ENCODE data around the gene MAPRE2. TPM values are rescaled to one million over a fixed set of nuclear protein-coding genes. Genes with fewer than 3 reads are reported as not detected.
A peak's percentile ranks its signal among the peaks of the same experiment; 100 is the strongest.

The MAPRE2 gene
- total RNA-seq, 1 experiment from 2014 or later = 29.4 TPM

DNA sequence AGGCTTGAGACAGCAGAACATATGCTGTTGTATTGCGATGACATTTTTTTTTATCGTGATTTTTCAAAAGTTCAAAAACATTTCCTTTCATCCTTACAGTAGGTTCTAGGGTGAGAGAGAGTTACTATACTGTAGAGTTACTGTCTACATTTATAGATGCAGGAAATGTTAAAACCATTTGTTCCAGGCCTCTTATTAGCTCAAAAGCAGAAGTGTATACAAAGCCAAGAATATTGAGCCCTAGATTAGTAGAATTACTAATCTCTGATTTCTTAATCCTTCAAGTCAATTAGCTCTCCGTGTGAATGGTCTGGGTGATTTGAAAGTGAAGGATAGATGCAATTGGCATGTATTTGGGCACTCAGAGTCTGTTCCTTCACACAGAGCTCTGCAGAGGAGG lies 73.1 kb downstream of the MAPRE2 start:
- Histone ChIP-seq H3K79me2 (ENCODE audit: insufficient read depth, low read length) (no peaks in the 10 kb centered on the region), H2AFZ (ENCODE audit: low read length) (no peak overlapping the region), H3K9ac (ENCODE audit: extremely low read depth, insufficient read length, low read length) (no peak overlapping the region), H3T11ph (ENCODE audit: low read length) (no peak overlapping the region), H2BK120ac (ENCODE audit: low read depth, low read length, poor library complexity, severe bottlenecking) (no peak overlapping the region), H3K4me2 (ENCODE audit: insufficient read depth, insufficient read length, low read length) (no peak overlapping the region), H2BK20ac (ENCODE audit: low read depth, low read length, poor library complexity, severe bottlenecking) (no peak overlapping the region), H4K20me1 (ENCODE audit: control insufficient read depth, insufficient read depth, insufficient read length) (no peaks in the 10 kb centered on the region), H2BK12ac (ENCODE audit: insufficient read length, low read depth, low read length) (no peak overlapping the region), H3K56ac (ENCODE audit: insufficient read length, low read depth, low read length) (no peak overlapping the region), H3K27me3 (ENCODE audit: insufficient read depth, low read length) (no peaks in the 10 kb centered on the region), H3K9me3 (ENCODE audit: control insufficient read depth, low read depth, low read length) (no peaks in the 10 kb centered on the region), H4K5ac (ENCODE audit: insufficient read length, low read depth, low read length) (no peak overlapping the region), H2BK5ac (ENCODE audit: insufficient read length, low read length) (no peak overlapping the region), H2AK5ac (ENCODE audit: insufficient read length, low read length) (no peak overlapping the region), H4K91ac (ENCODE audit: insufficient read length, low read depth, low read length) (no peak overlapping the region), H3K27ac (ENCODE audit: insufficient read length, low read depth, low read length) (no peak overlapping the region), H3K23me2 (ENCODE audit: insufficient read length, low read depth, low read length, poor library complexity, severe bottlenecking) (no peaks in the 10 kb centered on the region), H4K8ac (replicated peaks; ENCODE audit: insufficient read length, low read depth, low read length) (no peak overlapping the region), H3K4ac (ENCODE audit: low read depth, low read length) (no peak overlapping the region), H3K4me1 (ENCODE audit: insufficient read depth, low read length) (no peaks in the 10 kb centered on the region), H2BK15ac (ENCODE audit: low read depth, low read length) (no peak overlapping the region), H3K18ac (ENCODE audit: insufficient read length, low read depth, low read length) (no peak overlapping the region), H3K14ac (ENCODE audit: insufficient read depth, low read length) (no peak overlapping the region), H3K23ac (ENCODE audit: insufficient read length, low read depth, low read length) (no peak overlapping the region), H3K79me1 (ENCODE audit: insufficient read depth, low read depth, low read length, poor library complexity, severe bottlenecking) (no peaks in the 10 kb centered on the region)
- no peak for DNase-seq
- Mint-ChIP-seq H3K27ac (peak overlapping the region in 1 of 3 experiments; percentile 52; a peak in 1 of 7 replicates), H3K4me1 (peaks cover 11 to 12% of the 10 kb centered on the region in 2 experiments), H3K4me3 (no peak overlapping the region), H3K36me3 (ENCODE audit: insufficient read depth in 1 of 3, low read depth in 3 of 3) (peaks cover 0 to 9% (median 8%) of the 10 kb centered on the region in 3 experiments; a peak in 2 of 7 replicates), H3K9me3 (peaks cover 0 to 6% of the 10 kb centered on the region in 2 experiments; a peak in 2 of 5 replicates), H3K27me3 (ENCODE audit: low read depth) (no peaks in the 10 kb centered on the region)
- WGBS (ENCODE audit: extremely low coverage, insufficient read length, low lambda C conversion rate) = no CpG with 5 or more reads among the region's 3 CpGs
- TF ChIP-seq, protein P1, sequence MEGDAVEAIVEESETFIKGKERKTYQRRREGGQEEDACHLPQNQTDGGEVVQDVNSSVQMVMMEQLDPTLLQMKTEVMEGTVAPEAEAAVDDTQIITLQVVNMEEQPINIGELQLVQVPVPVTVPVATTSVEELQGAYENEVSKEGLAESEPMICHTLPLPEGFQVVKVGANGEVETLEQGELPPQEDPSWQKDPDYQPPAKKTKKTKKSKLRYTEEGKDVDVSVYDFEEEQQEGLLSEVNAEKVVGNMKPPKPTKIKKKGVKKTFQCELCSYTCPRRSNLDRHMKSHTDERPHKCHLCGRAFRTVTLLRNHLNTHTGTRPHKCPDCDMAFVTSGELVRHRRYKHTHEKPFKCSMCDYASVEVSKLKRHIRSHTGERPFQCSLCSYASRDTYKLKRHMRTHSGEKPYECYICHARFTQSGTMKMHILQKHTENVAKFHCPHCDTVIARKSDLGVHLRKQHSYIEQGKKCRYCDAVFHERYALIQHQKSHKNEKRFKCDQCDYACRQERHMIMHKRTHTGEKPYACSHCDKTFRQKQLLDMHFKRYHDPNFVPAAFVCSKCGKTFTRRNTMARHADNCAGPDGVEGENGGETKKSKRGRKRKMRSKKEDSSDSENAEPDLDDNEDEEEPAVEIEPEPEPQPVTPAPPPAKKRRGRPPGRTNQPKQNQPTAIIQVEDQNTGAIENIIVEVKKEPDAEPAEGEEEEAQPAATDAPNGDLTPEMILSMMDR (conservative IDR thresholded peaks at IDR 0.05) = no peak

Data from H9 (cell line).